Thyroid gland (tissue), 4 donors: ENCODE data around the gene SAFB2. TPM values are rescaled to one million over a fixed set of nuclear protein-coding genes. Genes with fewer than 3 reads are reported as not detected.

Source experiments
- DNase-seq, 2 donors: peaks; one replicate each; pipeline ENCODE4 v3.0.0-alpha.2; 2019
- H3K27ac ChIP-seq, 3 donors: fragments of 200-600 bp; sonication (generic); 1 replicate in 2 of 3; 2 replicates in 1 of 3; pipeline ENCODE4 v1.5.1; 2016 to 2019; ENCODE audit warnings: mild to moderate bottlenecking in 1 of 3, moderate library complexity in 1 of 3
- H3K27me3 ChIP-seq: fragments of 200-600 bp; sonication (generic); one replicate; pipeline ENCODE4 v1.5.1; 2019
- H3K36me3 ChIP-seq, 2 donors: fragments of 200-600 bp; sonication (generic); one replicate each; pipeline ENCODE4 v1.5.1; 2016 to 2019
- H3K4me1 ChIP-seq, 2 donors: fragments of 200-600 bp; sonication (generic); one replicate each; pipeline ENCODE4 v1.5.1; 2017 to 2019
- H3K4me3 ChIP-seq, 3 donors: fragments of 200-600 bp; sonication (generic); replicated peaks in 1 of 3; 1 replicate in 2 of 3; 2 replicates in 1 of 3; pipeline ENCODE4 v1.5.1; 2016; ENCODE audit warnings: mild to moderate bottlenecking in 1 of 3
- H3K9me3 ChIP-seq: fragments of 200-600 bp; sonication (generic); one replicate; pipeline ENCODE4 v1.5.1; 2017
- CTCF ChIP-seq, 6 experiments: fragments of 200-600 bp in 3 of 6; fragments of 450-650 bp in 3 of 6; sonication (generic) in 3 of 6; IDR thresholded peaks; one replicate each; pipeline ENCODE4 v1.5.1; 2016 to 2019; ENCODE audit warnings: antibody characterized with exemption in 6 of 6, mild to moderate bottlenecking in 2 of 6, inconsistent platforms in 1 of 6, moderate library complexity in 1 of 6
- POLR2A ChIP-seq, 2 donors: fragments of 450-650 bp; IDR thresholded peaks; one replicate each; pipeline ENCODE4 v1.6.1; 2017; ENCODE audit warnings: antibody characterized with exemption in 2 of 2, mild to moderate bottlenecking in 2 of 2, moderate library complexity in 1 of 2
- WGBS, 2 donors: methylation state at CpG; one replicate each; pipeline ENCODE4 v1.1.5; 2017; 5-methylcytosine and 5-hydroxymethylcytosine counted together
- intact Hi-C: fragments of 100-400 bp; cut with DNase I; formaldehyde crosslinking; loops from one replicate; pipeline ENCODE4 v1.15.1; 2023
- total RNA-seq, 4 donors: library from RNA; depleted of rRNA; stranded (reverse); fragments of >200 nt; gene quantifications; one replicate each; pipeline ENCODE4 v1.2.3, GENCODE V29; 2016

SAFB2 gene
- total RNA-seq, 4 donors from 2014 or later: 52.2 to 74.5 (median 65.3) TPM

- DNase-seq: no peak
- intact Hi-C loops: no loop called here
- no peaks in the 10 kb centered on the region for H3K9me3 ChIP-seq
- peaks cover 5% of the 10 kb centered on the region for H3K27me3 ChIP-seq
- no peaks in the 10 kb centered on the region for H3K36me3 ChIP-seq
- 41 to 46% methylated on average over 14 of the region's 14 CpGs for WGBS, 2 donors
- no peak overlapping the region for H3K27ac ChIP-seq
- H3K4me3 ChIP-seq: no peak overlapping the region
- peaks cover 0 to 3% of the 10 kb centered on the region in 2 donors for H3K4me1 ChIP-seq
- TF ChIP-seq CTCF (IDR thresholded peaks at IDR 0.05) (no peak), POLR2A (IDR thresholded peaks at IDR 0.05) (no peak)
These were observed 58.5 kb downstream of the SAFB2 start for GRCh38 chr19:5563935-5564612.

- no peak overlapping the region for H3K4me3 ChIP-seq
- intact Hi-C loops: no loop called here
- peaks cover 5% of the 10 kb centered on the region for H3K27me3 ChIP-seq
These were observed 59.6 kb downstream of the SAFB2 start for GRCh38 chr19:5563008-5563431.

GRCh38 chr19:5562280-5562679 lies 60.3 kb downstream of the SAFB2 start:
- intact Hi-C loops: no loop called here
- no peak overlapping the region for H3K27ac ChIP-seq
- peaks cover 2% of the 10 kb centered on the region for H3K27me3 ChIP-seq
- no peaks in the 10 kb centered on the region for H3K36me3 ChIP-seq
- no peak overlapping the region for H3K4me3 ChIP-seq
- TF ChIP-seq CTCF (IDR thresholded peaks at IDR 0.05) (no peak), POLR2A (IDR thresholded peaks at IDR 0.05) (no peak)
- DNase-seq: no peak
- 84 to 87% methylated on average over 7 of the region's 7 CpGs for WGBS, 2 donors
- H3K9me3 ChIP-seq: no peaks in the 10 kb centered on the region
- no peaks in the 10 kb centered on the region for H3K4me1 ChIP-seq

More at GRCh38 chr19:5563008-5563431, 59.6 kb downstream of the SAFB2 start:
- TF ChIP-seq CTCF (IDR thresholded peaks at IDR 0.05) (no peak), POLR2A (IDR thresholded peaks at IDR 0.05) (no peak)
- Histone ChIP-seq H3K9me3 (no peaks in the 10 kb centered on the region), H3K4me1 (peaks cover 0 to 3% of the 10 kb centered on the region in 2 donors), H3K27ac (no peak overlapping the region), H3K36me3 (no peaks in the 10 kb centered on the region)
- no peak for DNase-seq
- WGBS, 2 donors: 39 to 47% methylated on average over 8 of the region's 8 CpGs

- WGBS, 2 donors: 74 to 78% methylated on average over 6 of the region's 6 CpGs
- DNase-seq: no peak
- TF ChIP-seq POLR2A (IDR thresholded peaks at IDR 0.05) (no peak), CTCF (IDR thresholded peaks at IDR 0.05) (no peak)
- intact Hi-C loops: no loop called here
- Histone ChIP-seq H3K27me3 (no peaks in the 10 kb centered on the region), H3K4me3 (no peak overlapping the region), H3K27ac (no peak overlapping the region), H3K9me3 (no peaks in the 10 kb centered on the region), H3K4me1 (no peaks in the 10 kb centered on the region), H3K36me3 (no peaks in the 10 kb centered on the region)
These were observed 61.0 kb downstream of the SAFB2 start for GRCh38 chr19:5561559-5561958.

- WGBS, 2 donors: 24 to 50% methylated on average over 13 to 15 of the region's 19 CpGs
- Histone ChIP-seq H3K27me3 (no peaks in the 10 kb centered on the region), H3K4me3 (no peak overlapping the region), H3K27ac (no peak overlapping the region), H3K4me1 (no peaks in the 10 kb centered on the region), H3K9me3 (no peaks in the 10 kb centered on the region), H3K36me3 (no peaks in the 10 kb centered on the region)
- intact Hi-C loops: no loop called here
- DNase-seq: no peak
- no peak for TF ChIP-seq CTCF (IDR thresholded peaks at IDR 0.05)
- no peak for TF ChIP-seq POLR2A (IDR thresholded peaks at IDR 0.05)
These were observed 62.4 kb downstream of the SAFB2 start for GRCh38 chr19:5560156-5560555.
